GM13976 (cell line): Measurements from ENCODE around the gene SLC24A5.

ENCODE experiments used
- DNase-seq: peaks from one replicate; pipeline ENCODE4 v3.0.0; 2012; ENCODE audit warnings: low spot score
- in situ Hi-C: fragments of 300-500 bp; cut with MboI; formaldehyde crosslinking; loops from one replicate; pipeline ENCODE4 v1.12.0; 2022; ENCODE audit warnings: low sequenced_read_pairs, mixed read lengths, inconsistent platforms; ENCODE audit not compliant: unreplicated experiment
- TF ChIP-seq, protein P1 (sequence below): IDR thresholded peaks from 2 replicates; pipeline ENCODE4 v1.5.1; 2012; ENCODE audit warnings: borderline replicate concordance, mild to moderate bottlenecking; ENCODE audit not compliant: insufficient read depth; ENCODE audit errors: extremely low read depth, missing control alignments, control extremely low read depth

Gene SLC24A5

DNA sequence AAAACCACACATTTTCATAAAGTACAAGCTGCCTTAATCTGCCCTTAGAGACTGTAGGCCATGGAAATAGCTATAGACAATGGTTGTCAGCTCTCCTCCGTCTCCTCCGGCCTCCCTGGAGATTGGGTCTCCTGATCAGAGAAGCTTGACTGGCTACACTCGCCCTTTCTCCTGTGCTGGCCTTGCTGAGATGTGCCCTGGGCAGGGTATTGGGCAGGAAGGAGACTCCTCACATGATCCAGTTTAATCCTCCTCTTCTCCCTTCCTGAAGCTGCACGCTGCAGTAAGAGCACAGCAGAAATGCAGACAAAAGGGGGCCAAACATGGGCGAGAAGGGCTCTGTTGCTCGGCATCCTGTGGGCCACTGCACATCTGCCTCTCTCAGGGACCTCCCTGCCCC is at the start of gene SLC24A5:
TSS of gene SLC24A5 (plus strand) at position 246 of the 400 bp plus-strand sequence. CDS start at position 301, 55 bp downstream.
- DNase-seq = no peak
- TF ChIP-seq, protein P1, sequence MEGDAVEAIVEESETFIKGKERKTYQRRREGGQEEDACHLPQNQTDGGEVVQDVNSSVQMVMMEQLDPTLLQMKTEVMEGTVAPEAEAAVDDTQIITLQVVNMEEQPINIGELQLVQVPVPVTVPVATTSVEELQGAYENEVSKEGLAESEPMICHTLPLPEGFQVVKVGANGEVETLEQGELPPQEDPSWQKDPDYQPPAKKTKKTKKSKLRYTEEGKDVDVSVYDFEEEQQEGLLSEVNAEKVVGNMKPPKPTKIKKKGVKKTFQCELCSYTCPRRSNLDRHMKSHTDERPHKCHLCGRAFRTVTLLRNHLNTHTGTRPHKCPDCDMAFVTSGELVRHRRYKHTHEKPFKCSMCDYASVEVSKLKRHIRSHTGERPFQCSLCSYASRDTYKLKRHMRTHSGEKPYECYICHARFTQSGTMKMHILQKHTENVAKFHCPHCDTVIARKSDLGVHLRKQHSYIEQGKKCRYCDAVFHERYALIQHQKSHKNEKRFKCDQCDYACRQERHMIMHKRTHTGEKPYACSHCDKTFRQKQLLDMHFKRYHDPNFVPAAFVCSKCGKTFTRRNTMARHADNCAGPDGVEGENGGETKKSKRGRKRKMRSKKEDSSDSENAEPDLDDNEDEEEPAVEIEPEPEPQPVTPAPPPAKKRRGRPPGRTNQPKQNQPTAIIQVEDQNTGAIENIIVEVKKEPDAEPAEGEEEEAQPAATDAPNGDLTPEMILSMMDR = no peak
- in situ Hi-C loops = no loop called here

DNA sequence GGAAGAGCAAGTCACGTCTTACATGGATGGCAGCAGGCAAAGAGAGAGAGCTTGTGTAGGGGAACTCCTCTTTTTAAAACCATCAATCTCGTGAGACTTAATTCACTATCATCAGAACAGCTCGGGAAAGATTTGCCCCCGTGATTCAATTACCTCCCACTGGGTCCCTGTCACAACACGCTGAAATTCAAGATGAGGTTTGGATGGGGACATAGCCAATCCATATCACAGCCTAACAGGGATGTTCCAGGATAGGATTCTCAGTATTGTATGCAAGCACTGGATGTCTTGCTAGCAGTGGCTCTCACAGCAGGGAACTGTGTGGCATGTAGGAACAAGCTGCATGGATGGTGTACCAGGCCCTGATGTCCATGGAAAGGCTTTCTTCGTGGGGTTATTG is 47.8 kb upstream of the SLC24A5 start:
- TF ChIP-seq, protein P1 = no peak
- no peak for DNase-seq

DNA sequence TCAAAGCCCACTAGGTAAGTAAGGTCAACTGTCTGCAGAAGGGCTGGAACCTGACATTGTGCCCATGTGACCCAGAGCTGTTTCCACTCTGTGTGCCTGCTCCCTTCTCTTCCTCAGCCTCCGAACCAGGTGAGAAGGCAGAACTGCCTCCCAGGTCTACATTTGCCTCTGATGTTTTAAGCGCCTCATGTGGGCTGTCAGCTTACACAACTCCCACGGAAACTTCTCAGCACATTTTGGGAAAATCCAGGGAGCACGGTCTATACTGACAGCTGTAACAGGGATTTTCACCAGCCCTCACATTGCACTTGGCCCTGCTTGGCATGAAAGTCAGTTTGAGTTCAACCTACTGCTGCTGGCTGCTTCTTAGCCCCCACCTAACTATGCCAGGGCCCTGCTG is 46.9 kb upstream of the SLC24A5 start:
- in situ Hi-C loops = no loop called here
- DNase-seq = no peak
- TF ChIP-seq, protein P1 = no peak

More for the DNA sequence above, 47.8 kb upstream of the SLC24A5 start:
- in situ Hi-C loops = no loop called here

DNA sequence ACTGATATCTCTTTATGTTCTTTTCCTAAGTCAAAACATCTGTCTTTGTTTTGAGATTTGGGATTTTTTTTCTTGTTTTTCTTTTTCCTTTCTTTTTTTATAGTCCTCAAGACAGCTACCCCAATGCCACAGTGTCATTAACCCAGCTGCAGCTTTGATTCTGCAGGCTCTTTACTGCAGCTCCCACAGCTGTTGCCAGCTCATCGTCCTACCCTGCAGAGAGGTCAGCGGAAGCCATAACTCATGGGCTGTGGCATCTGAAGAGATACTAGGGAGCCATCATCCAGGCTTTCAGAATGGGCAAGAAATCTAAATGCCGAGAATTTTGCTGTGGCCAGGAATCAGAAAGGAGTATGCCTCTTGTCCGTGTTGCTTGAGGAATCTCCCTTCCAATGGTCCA is 44.3 kb upstream of the SLC24A5 start:
- in situ Hi-C loops = no loop called here
- TF ChIP-seq, protein P1 = no peak
- no peak for DNase-seq

DNA sequence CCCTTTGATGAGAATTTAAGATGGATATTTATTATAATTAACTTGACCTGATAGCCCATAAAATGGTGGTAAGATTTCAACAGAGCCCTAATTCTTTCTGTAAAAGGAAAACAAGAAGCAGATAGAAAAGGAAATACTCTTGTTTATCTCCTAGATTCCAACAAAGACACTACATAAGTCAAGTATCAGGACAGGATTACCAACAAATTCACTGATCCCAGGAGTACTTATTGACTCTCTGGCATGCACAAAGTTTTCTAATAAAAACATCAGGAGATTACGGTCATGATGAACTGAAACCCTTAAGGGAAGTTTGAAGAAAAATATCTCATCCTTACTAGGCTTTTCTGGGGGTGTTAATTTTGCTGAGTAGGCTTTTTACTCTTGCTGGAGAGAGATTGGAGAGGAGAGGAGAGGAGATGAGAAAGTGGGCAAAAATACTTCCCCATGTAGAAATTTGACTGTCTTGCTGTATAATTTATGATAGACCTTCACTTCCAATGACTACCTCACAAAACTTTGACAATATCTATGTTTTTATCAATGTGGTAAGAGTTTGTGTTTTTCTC is 43.1 kb upstream of the SLC24A5 start:
- in situ Hi-C loops = no loop called here
- no peak for DNase-seq
- TF ChIP-seq, protein P1 = no peak

DNA sequence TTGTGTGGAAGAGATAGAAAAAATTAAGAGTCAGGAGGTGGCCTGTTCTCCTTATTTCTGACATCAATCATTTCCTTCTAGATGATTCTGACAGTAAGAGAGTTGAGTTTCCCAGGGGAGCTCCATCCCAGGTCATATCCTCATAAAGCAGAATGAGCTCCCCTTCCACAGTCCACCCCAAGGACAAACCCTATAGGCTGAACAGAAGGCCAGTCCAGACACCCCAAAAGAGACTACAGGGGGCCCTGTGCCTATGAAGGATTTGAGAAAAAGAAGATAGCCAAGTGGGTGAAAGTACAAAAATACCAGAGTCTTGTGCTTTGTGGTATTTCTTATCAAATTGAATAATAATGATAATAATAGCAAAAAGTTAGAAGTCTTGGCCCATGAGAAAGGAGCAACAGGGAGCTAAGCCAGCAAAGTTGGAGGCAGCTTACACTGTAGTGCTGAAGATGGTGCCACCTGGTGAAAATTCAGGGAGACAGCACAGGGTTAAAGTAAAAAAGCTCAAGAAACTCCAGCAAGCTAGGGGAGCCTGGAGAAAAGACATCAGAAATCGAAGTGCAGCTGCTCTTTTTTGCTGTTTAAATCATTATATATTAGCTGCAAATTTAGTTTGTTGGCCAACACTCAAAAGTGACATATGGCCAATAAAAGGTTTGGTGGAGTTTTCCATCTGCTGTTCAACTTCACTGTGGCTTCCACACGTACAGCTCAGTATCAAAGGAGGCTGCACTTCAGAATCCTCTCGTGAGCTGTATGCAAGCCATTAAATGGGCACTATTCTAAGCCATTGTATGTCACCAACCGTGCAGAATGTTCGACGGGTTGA is 35.8 kb upstream of the SLC24A5 start:
- TF ChIP-seq, protein P1 = peak; percentile 53

More for the DNA sequence above, 35.8 kb upstream of the SLC24A5 start:
- in situ Hi-C loops = loop anchor here (10.0 kb wide), 1 partner anchor 890 kb away; no protein-coding TSS in a partner anchor
- peak; percentile 32 for DNase-seq
